HK-2 (cell line): Measurements from ENCODE around the gene ABCB4.
A peak's percentile ranks its signal among the peaks of the same experiment; 100 is the strongest.
"Not testable (repeated sequence)": the region's sequence is repeated elsewhere in the genome, so short reads cannot be mapped to it uniquely, and the experiment has no call there.

Experiments used
- DNase-seq: peaks from one replicate; pipeline ENCODE4 v3.0.0-alpha.2; 2018; ENCODE audit not compliant: unreplicated experiment

The ABCB4 gene

GRCh38 chr7:87476179-87476557, 688 bp upstream of the ABCB4 start:
- no peak for DNase-seq

- peak; percentile 22 for DNase-seq
These were observed 734 bp downstream of the ABCB4 start for GRCh38 chr7:87474533-87475358.

GRCh38 chr7:87473986-87474385, 1.5 kb downstream of the ABCB4 start:
- DNase-seq: no peak

- DNase-seq: no peak
These were observed 2.3 kb downstream of the ABCB4 start for GRCh38 chr7:87473192-87473591.

- no peak for DNase-seq
These were observed 4.0 kb downstream of the ABCB4 start for GRCh38 chr7:87471473-87471872.

GRCh38 chr7:87469204-87469603, 6.3 kb downstream of the ABCB4 start:
- not testable (repeated sequence) for DNase-seq

- DNase-seq: not testable (repeated sequence)
These were observed 10.0 kb downstream of the ABCB4 start for GRCh38 chr7:87465534-87465880.

- not testable (repeated sequence) for DNase-seq
These were observed 10.5 kb downstream of the ABCB4 start for GRCh38 chr7:87464830-87465533.

- DNase-seq: no peak
These were observed 11.5 kb downstream of the ABCB4 start for GRCh38 chr7:87463982-87464381.

GRCh38 chr7:87460444-87460843, 15.0 kb downstream of the ABCB4 start:
- DNase-seq: not testable (repeated sequence)

- no peak for DNase-seq
These were observed 15.5 kb downstream of the ABCB4 start for GRCh38 chr7:87459941-87460340.

GRCh38 chr7:87458148-87458547, 17.3 kb downstream of the ABCB4 start:
- DNase-seq: no peak

GRCh38 chr7:87456247-87456646, 19.2 kb downstream of the ABCB4 start:
- DNase-seq: no peak

GRCh38 chr7:87452279-87452678, 23.2 kb downstream of the ABCB4 start:
- no peak for DNase-seq

GRCh38 chr7:87451187-87451586, 24.3 kb downstream of the ABCB4 start:
- DNase-seq: no peak

GRCh38 chr7:87450706-87451105, 24.8 kb downstream of the ABCB4 start:
- DNase-seq: no peak

- no peak for DNase-seq
These were observed 27.1 kb downstream of the ABCB4 start for GRCh38 chr7:87448388-87448787.

GRCh38 chr7:87447116-87447635, 28.3 kb downstream of the ABCB4 start:
- DNase-seq: no peak

- DNase-seq: no peak
These were observed 29.6 kb downstream of the ABCB4 start for GRCh38 chr7:87445897-87446296.

GRCh38 chr7:87435546-87435945, 39.9 kb downstream of the ABCB4 start:
- peak; percentile 29 for DNase-seq

- no peak for DNase-seq
These were observed 42.9 kb downstream of the ABCB4 start for GRCh38 chr7:87432536-87432935.

GRCh38 chr7:87427288-87427687, 48.2 kb downstream of the ABCB4 start:
- no peak for DNase-seq

- no peak for DNase-seq
These were observed 49.3 kb downstream of the ABCB4 start for GRCh38 chr7:87426160-87426559.
